H1 (cell line): ENCODE data around the gene CEP128. TPM values are rescaled to one million over a fixed set of nuclear protein-coding genes. Genes with fewer than 3 reads are reported as not detected.

Experiments used
- EZH2 ChIP-seq: fragments of 200-600 bp; sonication (generic); IDR thresholded peaks from 2 replicates; pipeline ENCODE4 v1.7.1; 2012; ENCODE audit warnings: low read depth, mild to moderate bottlenecking, moderate library complexity, low read length, inconsistent platforms; ENCODE audit not compliant: severe bottlenecking
- polyA plus RNA-seq, 7 experiments: library from polyadenylated mRNA; depleted of rRNA in 3 of 7; stranded (reverse) in 5 of 7; unstranded in 2 of 7; fragments of >200 nt in 5 of 7; fragments of 200-250 nt in 2 of 7; gene quantifications; 1 replicate in 5 of 7; 2 replicates in 1 of 7; 4 replicates in 1 of 7; pipeline versions ENCODE4 v1.2.1 to v1.2.3, GENCODE V29; 2011 to 2013; ENCODE audit warnings: missing spikeins in 2 of 7, mixed read lengths in 2 of 7
- total RNA-seq: library from RNA; stranded (reverse); fragmentation: NEBNext Ultra II Directional; extraction: Animal tissue kit (Norgen Biotek cat#: 25700); gene quantifications from 2 replicates; pipeline ENCODE4 v1.2.1, GENCODE V29; 2021

Gene CEP128
- total and polyA plus RNA-seq, 2 of the 8 experiments (the other 6 are each of a cell fraction or from before 2014, with no cell fraction given), result 1.9 to 17.0 TPM

GRCh38 chr14:80872645-80873044 lies 68.9 kb downstream of the CEP128 start (continued):
- TF ChIP-seq EZH2, result no peak
